Measurements from ENCODE around the gene PGBD5. TPM values are rescaled to one million over a fixed set of nuclear protein-coding genes. Genes with fewer than 3 reads are reported as not detected.

Gene PGBD5
- total and polyA plus RNA-seq, 2 experiments from 2014 or later = 0.40 to 1.2 TPM

GRCh38 chr1:230375147-230375546 lies 51.0 kb downstream of the PGBD5 start:
- H3K4me1 ChIP-seq (ENCODE audit: low read depth) = peaks cover 2% of the 10 kb centered on the region
- H3K27ac ChIP-seq = no peak overlapping the region
- H3K36me3 ChIP-seq = no peaks in the 10 kb centered on the region

GRCh38 chr1:230371923-230372703 lies 54.0 kb downstream of the PGBD5 start:
- TF ChIP-seq CTCF (IDR thresholded peaks at IDR 0.05; ENCODE audit: low read depth, low read length) = no peak
- no peak overlapping the region for H3K27ac ChIP-seq
- DNase-seq (ENCODE audit: low read depth in 1 of 2, low spot score in 1 of 2) = no peak
- no peaks in the 10 kb centered on the region for H3K27me3 ChIP-seq
- H3K9me3 ChIP-seq (ENCODE audit: low read depth) = no peaks in the 10 kb centered on the region
- H3K4me1 ChIP-seq (ENCODE audit: low read depth) = peaks cover 2% of the 10 kb centered on the region
- H3K4me3 ChIP-seq = no peak overlapping the region
- H3K36me3 ChIP-seq = no peaks in the 10 kb centered on the region

More at GRCh38 chr1:230375147-230375546, 51.0 kb downstream of the PGBD5 start:
- H3K9me3 ChIP-seq (ENCODE audit: low read depth) = no peaks in the 10 kb centered on the region
- TF ChIP-seq CTCF (IDR thresholded peaks at IDR 0.05; ENCODE audit: low read depth, low read length) = no peak
- DNase-seq (ENCODE audit: low read depth in 1 of 2, low spot score in 1 of 2) = no peak
- H3K4me3 ChIP-seq = no peak overlapping the region
- H3K27me3 ChIP-seq = no peaks in the 10 kb centered on the region

- DNase-seq (ENCODE audit: low read depth in 1 of 2, low spot score in 1 of 2) = no peak
- H3K9me3 ChIP-seq (ENCODE audit: low read depth) = no peaks in the 10 kb centered on the region
- H3K36me3 ChIP-seq = no peaks in the 10 kb centered on the region
- no peaks in the 10 kb centered on the region for H3K27me3 ChIP-seq
- no peak for TF ChIP-seq CTCF (IDR thresholded peaks at IDR 0.05; ENCODE audit: low read depth, low read length)
- no peaks in the 10 kb centered on the region for H3K4me1 ChIP-seq (ENCODE audit: low read depth)
- H3K4me3 ChIP-seq = no peak overlapping the region
- no peak overlapping the region for H3K27ac ChIP-seq
Measured at GRCh38 chr1:230370109-230370508, 56.0 kb downstream of the PGBD5 start.

- no peaks in the 10 kb centered on the region for H3K4me1 ChIP-seq (ENCODE audit: low read depth)
Measured at GRCh38 chr1:230368871-230369270, 57.3 kb downstream of the PGBD5 start.

GRCh38 chr1:230368363-230368762 lies 57.8 kb downstream of the PGBD5 start:
- no peak overlapping the region for H3K27ac ChIP-seq
- TF ChIP-seq CTCF (IDR thresholded peaks at IDR 0.05; ENCODE audit: low read depth, low read length) = no peak
- no peaks in the 10 kb centered on the region for H3K4me1 ChIP-seq (ENCODE audit: low read depth)
- H3K27me3 ChIP-seq = no peaks in the 10 kb centered on the region
- H3K36me3 ChIP-seq = no peaks in the 10 kb centered on the region
- no peak overlapping the region for H3K4me3 ChIP-seq
- no peak for DNase-seq (ENCODE audit: low read depth in 1 of 2, low spot score in 1 of 2)
- H3K9me3 ChIP-seq (ENCODE audit: low read depth) = no peaks in the 10 kb centered on the region

More at GRCh38 chr1:230368871-230369270, 57.3 kb downstream of the PGBD5 start:
- no peak for TF ChIP-seq CTCF (IDR thresholded peaks at IDR 0.05; ENCODE audit: low read depth, low read length)
- Histone ChIP-seq H3K27ac (no peak overlapping the region), H3K4me3 (no peak overlapping the region), H3K27me3 (no peaks in the 10 kb centered on the region), H3K9me3 (ENCODE audit: low read depth) (no peaks in the 10 kb centered on the region), H3K36me3 (no peaks in the 10 kb centered on the region)
- no peak for DNase-seq (ENCODE audit: low read depth in 1 of 2, low spot score in 1 of 2)
